Upper lobe of right lung (tissue), 1 donor: ENCODE results near the gene RMDN2. TPM values are rescaled to one million over a fixed set of nuclear protein-coding genes. Genes with fewer than 3 reads are reported as not detected.
A peak's percentile ranks its signal among the peaks of the same experiment; 100 is the strongest.

Source experiments
- ATAC-seq: fragments of 200-7000 bp; cut with Tn5 transposase; one replicate; pipeline ENCODE4 v1.9.1; 2020; ENCODE audit warnings: mild to moderate bottlenecking, moderate library complexity
- DNase-seq: peaks from one replicate; pipeline ENCODE4 v3.0.0-alpha.2; 2020
- H3K27ac ChIP-seq: fragments of 200-600 bp; one replicate; pipeline ENCODE4 v1.8.0; 2022
- H3K27me3 ChIP-seq: fragments of 200-600 bp; one replicate; pipeline ENCODE4 v1.8.0; 2022; ENCODE audit warnings: mild to moderate bottlenecking
- H3K36me3 ChIP-seq: fragments of 200-600 bp; one replicate; pipeline ENCODE4 v1.8.0; 2022
- H3K4me1 ChIP-seq: fragments of 200-600 bp; one replicate; pipeline ENCODE4 v1.8.0; 2022
- H3K4me3 ChIP-seq: fragments of 200-600 bp; one replicate; pipeline ENCODE4 v1.8.0; 2022; ENCODE audit warnings: mild to moderate bottlenecking
- H3K9me3 ChIP-seq: fragments of 200-600 bp; one replicate; pipeline ENCODE4 v1.8.0; 2022
- CTCF ChIP-seq: fragments of 200-600 bp; IDR thresholded peaks from one replicate; pipeline ENCODE4 v1.8.0; 2022; ENCODE audit warnings: antibody characterized with exemption
- intact Hi-C: fragments of 100-400 bp; cut with DNase I; formaldehyde crosslinking; loops from one replicate; pipeline ENCODE4 v1.11.0; 2022
- total RNA-seq: library from RNA; stranded (reverse); fragmentation: NEBNext Ultra II Directional; extraction: Animal tissue kit (Norgen Biotek cat#: 25700); gene quantifications from one replicate; pipeline ENCODE4 v1.2.1, GENCODE V29; 2021
- donor health status: DM: no; HTN: yes; CAD: no; lungs with severe emphysema.

The RMDN2 gene
- total RNA-seq, 1 donor from 2014 or later = 23.1 TPM

DNA sequence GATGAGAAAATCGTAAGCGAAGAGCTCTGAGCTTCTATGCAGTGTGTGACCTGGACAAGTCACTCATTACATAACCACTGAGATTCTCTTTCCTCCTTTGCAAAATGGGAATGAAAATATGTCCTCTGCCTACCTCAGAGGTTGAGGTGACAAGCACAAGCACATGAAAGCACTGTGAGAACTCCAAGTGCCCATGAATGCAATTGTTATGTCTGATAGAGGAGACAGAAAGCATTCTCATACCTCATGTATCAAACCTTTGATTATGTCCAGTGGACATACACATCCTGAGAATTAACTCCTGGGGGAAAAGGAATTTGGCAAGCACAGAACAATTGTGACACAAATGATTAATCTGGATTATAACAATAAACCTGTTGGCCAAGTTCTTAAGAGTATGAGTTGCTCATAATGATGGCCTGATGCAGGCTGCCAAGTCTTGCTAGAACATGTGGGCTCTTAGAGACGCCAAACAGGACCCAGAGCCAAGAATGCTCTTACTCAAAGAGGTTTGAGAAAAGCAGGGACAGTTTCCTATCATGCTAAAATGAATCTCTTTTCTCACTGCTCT, 8.5 kb upstream of the RMDN2 start:
- intact Hi-C loops = no loop called here
- Histone ChIP-seq H3K36me3 (no peaks in the 10 kb centered on the region), H3K4me3 (no peak overlapping the region), H3K27me3 (no peaks in the 10 kb centered on the region), H3K9me3 (no peaks in the 10 kb centered on the region), H3K4me1 (peaks cover 34% of the 10 kb centered on the region), H3K27ac (peak overlapping the region; percentile 63)
- peak; percentile 85 for ATAC-seq
- DNase-seq = no peak
- no peak for TF ChIP-seq CTCF

- H3K4me3 ChIP-seq = no peak overlapping the region
- H3K36me3 ChIP-seq = no peaks in the 10 kb centered on the region
- H3K4me1 ChIP-seq = peaks cover 29% of the 10 kb centered on the region
- no peaks in the 10 kb centered on the region for H3K27me3 ChIP-seq
- H3K27ac ChIP-seq = peak overlapping the region; percentile 63
- DNase-seq (no peak), ATAC-seq (no peak)
- TF ChIP-seq CTCF = no peak
- H3K9me3 ChIP-seq = no peaks in the 10 kb centered on the region
- intact Hi-C loops = no loop called here
Measured at GRCh38 chr2:37917281-37918228, 7.5 kb upstream of the RMDN2 start.

GRCh38 chr2:37918742-37919186, 6.3 kb upstream of the RMDN2 start:
- no peaks in the 10 kb centered on the region for H3K36me3 ChIP-seq
- peaks cover 29% of the 10 kb centered on the region for H3K4me1 ChIP-seq
- no peak overlapping the region for H3K4me3 ChIP-seq
- DNase-seq (no peak), ATAC-seq (no peak)
- H3K27me3 ChIP-seq = no peaks in the 10 kb centered on the region
- no peaks in the 10 kb centered on the region for H3K9me3 ChIP-seq
- TF ChIP-seq CTCF = no peak
- H3K27ac ChIP-seq = no peak overlapping the region
- intact Hi-C loops = no loop called here

GRCh38 chr2:37919631-37920032, 5.5 kb upstream of the RMDN2 start:
- H3K4me3 ChIP-seq = no peak overlapping the region
- H3K27ac ChIP-seq = no peak overlapping the region
- no peak for ATAC-seq
- no peak for DNase-seq
- no peaks in the 10 kb centered on the region for H3K27me3 ChIP-seq
- H3K9me3 ChIP-seq = no peaks in the 10 kb centered on the region
- peaks cover 29% of the 10 kb centered on the region for H3K4me1 ChIP-seq
- no peak for TF ChIP-seq CTCF
- intact Hi-C loops = no loop called here
- no peaks in the 10 kb centered on the region for H3K36me3 ChIP-seq

DNA sequence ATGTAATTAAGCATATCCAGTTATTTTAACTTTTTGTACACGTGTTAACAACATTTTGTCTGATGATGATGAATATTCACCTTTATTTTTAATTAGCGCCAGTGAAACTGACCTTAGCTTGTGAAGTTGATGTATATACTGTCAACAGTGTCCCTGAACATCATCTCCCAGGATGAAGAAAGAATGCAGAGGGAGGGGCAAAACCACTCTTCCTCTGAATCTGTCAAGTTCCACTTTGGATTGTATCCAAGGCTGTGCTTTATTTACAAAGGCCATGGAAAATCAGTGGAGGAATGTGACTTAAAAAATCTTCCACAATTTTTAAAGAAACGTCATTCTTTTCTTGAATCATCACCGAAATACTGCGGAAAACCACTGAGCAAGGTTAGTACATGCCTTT, 4.5 kb upstream of the RMDN2 start:
- DNase-seq (no peak), ATAC-seq (no peak)
- intact Hi-C loops = no loop called here
- Histone ChIP-seq H3K9me3 (no peaks in the 10 kb centered on the region), H3K4me3 (no peak overlapping the region), H3K4me1 (peaks cover 25% of the 10 kb centered on the region), H3K36me3 (no peaks in the 10 kb centered on the region), H3K27me3 (no peaks in the 10 kb centered on the region), H3K27ac (no peak overlapping the region)
- TF ChIP-seq CTCF = no peak
